Suprapubic skin (tissue), 4 donors: Measurements from ENCODE around the gene LRRC8D.

Source experiments
- CTCF ChIP-seq, 2 donors: fragments of 200-600 bp in 1 of 2; fragments of 450-650 bp in 1 of 2; sonication (generic) in 1 of 2; IDR thresholded peaks; one replicate each; pipeline ENCODE4 v1.5.1; 2016 to 2019; ENCODE audit warnings: antibody characterized with exemption in 2 of 2, mild to moderate bottlenecking in 1 of 2, moderate library complexity in 1 of 2
- POLR2A ChIP-seq, 2 donors: fragments of 450-650 bp; IDR thresholded peaks; one replicate each; pipeline ENCODE4 v1.6.1; 2017; ENCODE audit warnings: antibody characterized with exemption in 2 of 2, mild to moderate bottlenecking in 2 of 2, moderate library complexity in 2 of 2
- POLR2AphosphoS5 ChIP-seq, 3 donors: sonication (generic); formaldehyde crosslinking; IDR thresholded peaks; one replicate each; pipeline ENCODE4 v1.6.1; 2017; ENCODE audit warnings: antibody characterized with exemption in 3 of 3

GRCh38 chr1:89887270-89887669 lies 66.4 kb downstream of the LRRC8D start:
- TF ChIP-seq CTCF (IDR thresholded peaks at IDR 0.05) (no peak), POLR2AphosphoS5 (IDR thresholded peaks at IDR 0.05) (no peak), POLR2A (IDR thresholded peaks at IDR 0.05) (no peak)
